HepG2 (cell line): ENCODE measurements around the gene NUAK2. TPM values are rescaled to one million over a fixed set of nuclear protein-coding genes. Genes with fewer than 3 reads are reported as not detected.

Source experiments
- ARNT ChIP-seq: fragments of 450-650 bp; IDR thresholded peaks from 2 replicates; pipeline ENCODE4 v1.6.1; 2017
- CENPT ChIP-seq: sonication (generic); formaldehyde crosslinking; IDR thresholded peaks from 2 replicates; pipeline ENCODE4 v1.8.0; 2022; ENCODE audit warnings: low read depth, mild to moderate bottlenecking, moderate library complexity, missing genetic modification reagents
- ETV6 ChIP-seq: sonication (generic); formaldehyde crosslinking; conservative IDR thresholded peaks from 2 replicates; pipeline ENCODE4 v1.4.0; 2020; ENCODE audit warnings: missing genetic modification reagents
- KDM3A ChIP-seq: IDR thresholded peaks from 2 replicates; pipeline ENCODE4 v1.6.1; 2018; ENCODE audit warnings: low read depth, missing compliant biosample characterization
- KMT2A ChIP-seq: sonication (generic); formaldehyde crosslinking; IDR thresholded peaks from 2 replicates; pipeline ENCODE4 v1.4.0; 2020; ENCODE audit warnings: missing genetic modification reagents
- NPAS2 ChIP-seq: sonication (generic); formaldehyde crosslinking; IDR thresholded peaks from 2 replicates; pipeline ENCODE4 v1.8.0; 2022; ENCODE audit warnings: mild to moderate bottlenecking, missing genetic modification reagents, borderline replicate concordance
- RBM39 ChIP-seq: fragments of 200-400 bp; formaldehyde crosslinking; IDR thresholded peaks from one replicate; pipeline ENCODE4 v1.6.1; 2018; ENCODE audit warnings: antibody characterized with exemption, mild to moderate bottlenecking, low read depth, low read length; ENCODE audit not compliant: poor library complexity, severe bottlenecking
- SIX1 ChIP-seq: sonication (generic); formaldehyde crosslinking; IDR thresholded peaks from 2 replicates; pipeline ENCODE4 v1.4.0; 2020; ENCODE audit warnings: missing genetic modification reagents, borderline replicate concordance
- SMARCC2 ChIP-seq: fragments of 450-650 bp; IDR thresholded peaks from 2 replicates; pipeline ENCODE4 v1.6.1; 2017; ENCODE audit warnings: antibody characterized with exemption, mild to moderate bottlenecking
- SP5 ChIP-seq: IDR thresholded peaks from 2 replicates; pipeline ENCODE4 v1.6.1; 2016; ENCODE audit warnings: low read depth, borderline replicate concordance
- ZMYM3 ChIP-seq: sonication (generic); formaldehyde crosslinking; IDR thresholded peaks from 2 replicates; pipeline ENCODE4 v1.5.1; 2020; ENCODE audit warnings: mild to moderate bottlenecking, missing genetic modification reagents
- ZNF292 ChIP-seq: sonication (generic); formaldehyde crosslinking; IDR thresholded peaks from 2 replicates; pipeline ENCODE4 v1.8.1; 2022; ENCODE audit warnings: mild to moderate bottlenecking, low read depth, missing genetic modification reagents, borderline replicate concordance
- ZNF44 ChIP-seq: sonication (generic); formaldehyde crosslinking; IDR thresholded peaks from 2 replicates; pipeline ENCODE4 v1.5.1; 2020; ENCODE audit warnings: mild to moderate bottlenecking, missing genetic modification reagents
- ZNF441 ChIP-seq: sonication (generic); formaldehyde crosslinking; IDR thresholded peaks from 2 replicates; pipeline ENCODE4 v1.7.0; 2021; ENCODE audit warnings: missing genetic modification reagents, borderline replicate concordance
- polyA plus RNA-seq, 8 experiments: library from polyadenylated mRNA; depleted of rRNA in 3 of 8; stranded (reverse) in 7 of 8; unstranded in 1 of 8; fragments of >200 nt; fragmentation: Illumina TruSeq in 4 of 8; extraction: Trizol in 4 of 8; gene quantifications; 2 replicates each; pipeline versions ENCODE4 v1.2.1 to v1.2.3, GENCODE V29; 2011 to 2016; ENCODE audit warnings: low read depth in 4 of 8, missing spikeins in 1 of 8, mixed read lengths in 1 of 8; ENCODE audit not compliant: insufficient read depth in 1 of 8
- total RNA-seq, 5 experiments: library from RNA; depleted of rRNA; stranded (reverse); fragments of >200 nt; fragmentation: Illumina TruSeq; extraction: Trizol; gene quantifications; 2 replicates each; pipeline ENCODE4 v1.2.3, GENCODE V29; 2016; ENCODE audit warnings: low read depth in 1 of 5
- TF ChIP-seq, protein P1 (sequence below): sonication (generic); formaldehyde crosslinking; IDR thresholded peaks from 2 replicates; pipeline ENCODE4 v1.4.0; 2020; ENCODE audit warnings: missing genetic modification reagents, low read depth, mild to moderate bottlenecking, borderline replicate concordance
- TF ChIP-seq, protein P2 (sequence below): sonication (generic); formaldehyde crosslinking; IDR thresholded peaks from 2 replicates; pipeline ENCODE4 v1.9.0; 2021; ENCODE audit warnings: missing genetic modification reagents, mild to moderate bottlenecking, borderline replicate concordance
- TF ChIP-seq, protein P3 (sequence below): sonication (generic); formaldehyde crosslinking; IDR thresholded peaks from 2 replicates; pipeline ENCODE4 v1.8.1; 2023; ENCODE audit warnings: mild to moderate bottlenecking, missing genetic modification reagents, borderline replicate concordance
- TF ChIP-seq, protein P4 (sequence below): sonication (generic); formaldehyde crosslinking; IDR thresholded peaks from 2 replicates; pipeline ENCODE4 v1.4.0; 2020; ENCODE audit warnings: missing genetic modification reagents
- TF ChIP-seq, protein P5 (sequence below): sonication (generic); formaldehyde crosslinking; IDR thresholded peaks from 2 replicates; pipeline ENCODE4 v1.4.0; 2020; ENCODE audit warnings: missing genetic modification reagents, mild to moderate bottlenecking, borderline replicate concordance
- TF ChIP-seq, protein P6 (sequence below): sonication (generic); formaldehyde crosslinking; IDR thresholded peaks from 2 replicates; pipeline ENCODE4 v1.8.1; 2023; ENCODE audit warnings: mild to moderate bottlenecking, moderate library complexity, missing genetic modification reagents
- TF ChIP-seq, protein P7 (sequence below): IDR thresholded peaks from 2 replicates; pipeline ENCODE4 v1.6.1; 2016; ENCODE audit warnings: missing compliant biosample characterization, missing genetic modification reagents, borderline replicate concordance

Gene NUAK2
- total and polyA plus RNA-seq, 2 of the 13 experiments (the other 11 are each of a cell fraction or from before 2014, with no cell fraction given): 0.75 to 1.1 TPM

DNA sequence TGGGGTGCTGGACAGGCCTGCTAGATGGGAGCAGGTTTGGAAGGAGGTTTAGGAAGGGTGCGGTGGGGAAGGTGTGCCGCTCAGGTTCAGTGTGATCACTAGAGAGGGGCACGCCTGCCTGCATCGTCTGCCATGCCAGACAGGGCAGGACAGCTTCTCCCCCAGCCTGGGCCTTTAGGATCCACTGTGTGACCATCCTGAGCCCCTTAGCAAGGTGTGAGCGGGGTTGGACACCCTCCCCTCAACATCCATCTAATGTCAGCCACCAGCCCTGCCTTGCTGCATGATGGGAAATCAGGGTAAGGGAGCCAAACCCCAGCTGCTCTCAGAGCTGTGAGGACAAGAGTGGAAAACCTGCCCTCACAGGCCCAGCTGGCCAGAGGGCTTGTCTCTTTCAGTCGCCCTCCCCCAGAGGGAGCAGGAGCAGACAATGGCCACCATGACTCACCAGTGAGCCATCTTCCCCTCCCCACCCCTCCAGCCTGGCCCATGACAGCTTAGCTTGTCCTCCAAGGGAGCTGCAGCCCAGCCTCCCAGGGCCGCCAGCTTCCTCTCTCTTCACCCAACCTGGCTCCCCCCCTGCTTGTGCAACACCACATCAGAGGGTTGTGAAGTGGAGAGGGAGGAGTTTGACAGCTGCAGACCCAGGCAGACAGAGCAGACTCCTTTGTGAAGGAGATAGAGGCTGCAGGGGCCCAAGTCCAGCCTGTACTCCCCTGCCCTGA is 37.0 kb downstream of the NUAK2 start (continued):
- TF ChIP-seq, protein P1, sequence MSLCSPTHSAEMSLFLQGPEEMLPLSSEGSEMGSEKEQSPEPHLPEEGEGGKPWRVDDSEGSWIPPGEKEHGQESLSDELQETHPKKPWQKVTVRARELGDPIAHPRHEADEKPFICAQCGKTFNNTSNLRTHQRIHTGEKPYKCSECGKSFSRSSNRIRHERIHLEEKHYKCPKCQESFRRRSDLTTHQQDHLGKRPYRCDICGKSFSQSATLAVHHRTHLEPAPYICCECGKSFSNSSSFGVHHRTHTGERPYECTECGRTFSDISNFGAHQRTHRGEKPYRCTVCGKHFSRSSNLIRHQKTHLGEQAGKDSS (CRISPR knock-in tag): peak; percentile 87; the same call in 1 of the 2 replicates
- TF ChIP-seq, protein P2, sequence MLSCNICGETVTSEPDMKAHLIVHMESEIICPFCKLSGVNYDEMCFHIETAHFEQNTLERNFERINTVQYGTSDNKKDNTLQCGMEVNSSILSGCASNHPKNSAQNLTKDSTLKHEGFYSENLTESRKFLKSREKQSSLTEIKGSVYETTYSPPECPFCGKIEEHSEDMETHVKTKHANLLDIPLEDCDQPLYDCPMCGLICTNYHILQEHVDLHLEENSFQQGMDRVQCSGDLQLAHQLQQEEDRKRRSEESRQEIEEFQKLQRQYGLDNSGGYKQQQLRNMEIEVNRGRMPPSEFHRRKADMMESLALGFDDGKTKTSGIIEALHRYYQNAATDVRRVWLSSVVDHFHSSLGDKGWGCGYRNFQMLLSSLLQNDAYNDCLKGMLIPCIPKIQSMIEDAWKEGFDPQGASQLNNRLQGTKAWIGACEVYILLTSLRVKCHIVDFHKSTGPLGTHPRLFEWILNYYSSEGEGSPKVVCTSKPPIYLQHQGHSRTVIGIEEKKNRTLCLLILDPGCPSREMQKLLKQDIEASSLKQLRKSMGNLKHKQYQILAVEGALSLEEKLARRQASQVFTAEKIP: no peak
- TF ChIP-seq, protein P3, sequence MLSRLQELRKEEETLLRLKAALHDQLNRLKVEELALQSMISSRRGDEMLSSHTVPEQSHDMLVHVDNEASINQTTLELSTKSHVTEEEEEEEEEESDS (CRISPR knock-in tag): no peak
- TF ChIP-seq KMT2A: no peak
- TF ChIP-seq, protein P4, sequence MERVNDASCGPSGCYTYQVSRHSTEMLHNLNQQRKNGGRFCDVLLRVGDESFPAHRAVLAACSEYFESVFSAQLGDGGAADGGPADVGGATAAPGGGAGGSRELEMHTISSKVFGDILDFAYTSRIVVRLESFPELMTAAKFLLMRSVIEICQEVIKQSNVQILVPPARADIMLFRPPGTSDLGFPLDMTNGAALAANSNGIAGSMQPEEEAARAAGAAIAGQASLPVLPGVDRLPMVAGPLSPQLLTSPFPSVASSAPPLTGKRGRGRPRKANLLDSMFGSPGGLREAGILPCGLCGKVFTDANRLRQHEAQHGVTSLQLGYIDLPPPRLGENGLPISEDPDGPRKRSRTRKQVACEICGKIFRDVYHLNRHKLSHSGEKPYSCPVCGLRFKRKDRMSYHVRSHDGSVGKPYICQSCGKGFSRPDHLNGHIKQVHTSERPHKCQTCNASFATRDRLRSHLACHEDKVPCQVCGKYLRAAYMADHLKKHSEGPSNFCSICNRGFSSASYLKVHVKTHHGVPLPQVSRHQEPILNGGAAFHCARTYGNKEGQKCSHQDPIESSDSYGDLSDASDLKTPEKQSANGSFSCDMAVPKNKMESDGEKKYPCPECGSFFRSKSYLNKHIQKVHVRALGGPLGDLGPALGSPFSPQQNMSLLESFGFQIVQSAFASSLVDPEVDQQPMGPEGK (CRISPR knock-in tag): peak; percentile 95
- TF ChIP-seq, protein P5, sequence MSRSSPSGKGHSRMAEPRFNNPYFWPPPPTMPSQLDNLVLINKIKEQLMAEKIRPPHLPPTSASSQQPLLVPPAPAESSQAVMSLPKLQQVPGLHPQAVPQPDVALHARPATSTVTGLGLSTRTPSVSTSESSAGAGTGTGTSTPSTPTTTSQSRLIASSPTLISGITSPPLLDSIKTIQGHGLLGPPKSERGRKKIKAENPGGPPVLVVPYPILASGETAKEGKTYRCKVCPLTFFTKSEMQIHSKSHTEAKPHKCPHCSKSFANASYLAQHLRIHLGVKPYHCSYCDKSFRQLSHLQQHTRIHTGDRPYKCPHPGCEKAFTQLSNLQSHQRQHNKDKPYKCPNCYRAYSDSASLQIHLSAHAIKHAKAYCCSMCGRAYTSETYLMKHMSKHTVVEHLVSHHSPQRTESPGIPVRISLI (CRISPR knock-in tag): peak; percentile 60; the same call in 1 of the 2 replicates
- no peak for TF ChIP-seq ETV6 (CRISPR knock-in tag)
- TF ChIP-seq ZNF292 (CRISPR knock-in tag): peak; percentile 98
- TF ChIP-seq, protein P6, sequence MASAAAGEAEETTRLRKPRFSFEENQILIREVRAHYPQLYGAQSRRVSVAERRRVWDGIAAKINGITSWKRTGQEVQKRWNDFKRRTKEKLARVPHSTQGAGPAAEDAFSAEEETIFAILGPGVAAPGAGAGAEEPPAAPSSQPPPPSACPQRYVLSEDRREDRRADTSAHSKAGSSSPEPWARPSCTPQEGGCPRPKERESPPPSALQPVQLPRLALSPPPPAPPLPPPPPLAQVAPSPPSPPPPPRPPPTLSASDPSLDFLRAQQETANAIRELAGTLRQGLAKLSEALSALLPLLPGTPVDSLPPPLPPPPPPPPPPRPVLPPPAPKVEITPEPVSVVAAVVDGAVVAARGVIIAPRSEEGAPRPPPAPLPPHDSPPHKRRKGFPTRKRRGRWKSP (CRISPR knock-in tag): no peak
- TF ChIP-seq ARNT: no peak
- no peak for TF ChIP-seq ZNF44 (CRISPR knock-in tag)
- no peak for TF ChIP-seq NPAS2 (CRISPR knock-in tag)
- TF ChIP-seq CENPT (CRISPR knock-in tag): no peak
- 0 out of 2 replicates have a peak, but pooled peaks have one; percentile 57 for TF ChIP-seq KDM3A
- TF ChIP-seq SP5 (CRISPR knock-in tag): peak; percentile 97
- TF ChIP-seq SIX1 (CRISPR knock-in tag): no peak
- TF ChIP-seq ZNF441 (CRISPR knock-in tag): no peak
- no peak for TF ChIP-seq RBM39
- TF ChIP-seq, protein P7, sequence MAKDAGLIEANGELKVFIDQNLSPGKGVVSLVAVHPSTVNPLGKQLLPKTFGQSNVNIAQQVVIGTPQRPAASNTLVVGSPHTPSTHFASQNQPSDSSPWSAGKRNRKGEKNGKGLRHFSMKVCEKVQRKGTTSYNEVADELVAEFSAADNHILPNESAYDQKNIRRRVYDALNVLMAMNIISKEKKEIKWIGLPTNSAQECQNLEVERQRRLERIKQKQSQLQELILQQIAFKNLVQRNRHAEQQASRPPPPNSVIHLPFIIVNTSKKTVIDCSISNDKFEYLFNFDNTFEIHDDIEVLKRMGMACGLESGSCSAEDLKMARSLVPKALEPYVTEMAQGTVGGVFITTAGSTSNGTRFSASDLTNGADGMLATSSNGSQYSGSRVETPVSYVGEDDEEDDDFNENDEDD: peak; percentile 48; the same call in 1 of the 2 replicates
- TF ChIP-seq ZMYM3 (CRISPR knock-in tag): peak; percentile 87
- no peak for TF ChIP-seq SMARCC2
